HepG2 (cell line): ENCODE results near the gene DGUOK. TPM values are rescaled to one million over a fixed set of nuclear protein-coding genes. Genes with fewer than 3 reads are reported as not detected.
A peak's percentile ranks its signal among the peaks of the same experiment; 100 is the strongest.

Experiments used
- DNMT3B ChIP-seq: conservative IDR thresholded peaks from 2 replicates; pipeline ENCODE4 v1.6.1; 2016; ENCODE audit warnings: missing biosample characterization, control low read depth
- KDM5A ChIP-seq: fragments of 200-600 bp; sonication (generic); IDR thresholded peaks from 2 replicates; pipeline ENCODE4 v1.7.0; 2018; ENCODE audit warnings: antibody characterized with exemption, mild to moderate bottlenecking, low read length, borderline replicate concordance
- KLF15 ChIP-seq: sonication (generic); formaldehyde crosslinking; IDR thresholded peaks from 2 replicates; pipeline ENCODE4 v1.8.1; 2023; ENCODE audit warnings: borderline replicate concordance, mild to moderate bottlenecking, inconsistent platforms, missing genetic modification reagents, mixed read lengths
- MATR3 ChIP-seq: sonication (generic); formaldehyde crosslinking; IDR thresholded peaks from 2 replicates; pipeline ENCODE4 v1.4.0; 2020; ENCODE audit warnings: missing genetic modification reagents
- MIER2 ChIP-seq: IDR thresholded peaks from 2 replicates; pipeline ENCODE4 v1.6.1; 2016; ENCODE audit warnings: missing biosample characterization, missing genetic modification reagents
- RBM39 ChIP-seq: fragments of 200-400 bp; formaldehyde crosslinking; IDR thresholded peaks from one replicate; pipeline ENCODE4 v1.6.1; 2018; ENCODE audit warnings: antibody characterized with exemption, mild to moderate bottlenecking, low read depth, low read length; ENCODE audit not compliant: poor library complexity, severe bottlenecking
- REXO4 ChIP-seq: sonication (generic); formaldehyde crosslinking; IDR thresholded peaks from 2 replicates; pipeline ENCODE4 v1.8.0; 2022; ENCODE audit warnings: missing genetic modification reagents, mild to moderate bottlenecking, borderline replicate concordance
- SETDB1 ChIP-seq: sonication (generic); formaldehyde crosslinking; IDR thresholded peaks from 2 replicates; pipeline ENCODE4 v1.5.1; 2020; ENCODE audit warnings: missing genetic modification reagents, mild to moderate bottlenecking, borderline replicate concordance
- TOPORS ChIP-seq: sonication (generic); formaldehyde crosslinking; IDR thresholded peaks from 2 replicates; pipeline ENCODE4 v1.8.0; 2023; ENCODE audit warnings: mild to moderate bottlenecking, missing genetic modification reagents
- ZC3H4 ChIP-seq: sonication (generic); formaldehyde crosslinking; IDR thresholded peaks from 2 replicates; pipeline ENCODE4 v1.4.0; 2020; ENCODE audit warnings: missing genetic modification reagents, borderline replicate concordance
- ZFX ChIP-seq: sonication (generic); formaldehyde crosslinking; IDR thresholded peaks from 2 replicates; pipeline ENCODE4 v1.4.0; 2020; ENCODE audit warnings: mild to moderate bottlenecking, low read depth, missing genetic modification reagents, moderate library complexity
- ZNF256 ChIP-seq: sonication (generic); formaldehyde crosslinking; conservative IDR thresholded peaks from 2 replicates; pipeline ENCODE4 v1.4.0; 2020; ENCODE audit warnings: missing genetic modification reagents
- polyA plus RNA-seq, 8 experiments: library from polyadenylated mRNA; depleted of rRNA in 3 of 8; stranded (reverse) in 7 of 8; unstranded in 1 of 8; fragments of >200 nt; fragmentation: Illumina TruSeq in 4 of 8; extraction: Trizol in 4 of 8; gene quantifications; 2 replicates each; pipeline versions ENCODE4 v1.2.1 to v1.2.3, GENCODE V29; 2011 to 2016; ENCODE audit warnings: low read depth in 4 of 8, missing spikeins in 1 of 8, mixed read lengths in 1 of 8; ENCODE audit not compliant: insufficient read depth in 1 of 8
- total RNA-seq, 5 experiments: library from RNA; depleted of rRNA; stranded (reverse); fragments of >200 nt; fragmentation: Illumina TruSeq; extraction: Trizol; gene quantifications; 2 replicates each; pipeline ENCODE4 v1.2.3, GENCODE V29; 2016; ENCODE audit warnings: low read depth in 1 of 5
- TF ChIP-seq, protein P1 (sequence below): sonication (generic); formaldehyde crosslinking; IDR thresholded peaks from 2 replicates; pipeline ENCODE4 v1.4.0; 2020; ENCODE audit warnings: missing genetic modification reagents
- TF ChIP-seq, protein P2 (sequence below): sonication (generic); formaldehyde crosslinking; IDR thresholded peaks from 2 replicates; pipeline ENCODE4 v1.4.0; 2020; ENCODE audit warnings: missing genetic modification reagents
- TF ChIP-seq, protein P3 (sequence below): sonication (generic); formaldehyde crosslinking; IDR thresholded peaks from 2 replicates; pipeline ENCODE4 v1.4.0; 2020; ENCODE audit warnings: missing genetic modification reagents
- TF ChIP-seq, protein P4 (sequence below): sonication (generic); formaldehyde crosslinking; IDR thresholded peaks from 2 replicates; pipeline ENCODE4 v1.4.0; 2020; ENCODE audit warnings: missing genetic modification reagents; ENCODE audit errors: not compliant biosample characterization
- TF ChIP-seq, protein P5 (sequence below): sonication (generic); formaldehyde crosslinking; IDR thresholded peaks from 2 replicates; pipeline ENCODE4 v1.4.0; 2020; ENCODE audit warnings: missing genetic modification reagents, borderline replicate concordance

Gene DGUOK
- total and polyA plus RNA-seq, 2 of the 13 experiments (the other 11 are each of a cell fraction or from before 2014, with no cell fraction given), result 105 to 137 TPM

DNA sequence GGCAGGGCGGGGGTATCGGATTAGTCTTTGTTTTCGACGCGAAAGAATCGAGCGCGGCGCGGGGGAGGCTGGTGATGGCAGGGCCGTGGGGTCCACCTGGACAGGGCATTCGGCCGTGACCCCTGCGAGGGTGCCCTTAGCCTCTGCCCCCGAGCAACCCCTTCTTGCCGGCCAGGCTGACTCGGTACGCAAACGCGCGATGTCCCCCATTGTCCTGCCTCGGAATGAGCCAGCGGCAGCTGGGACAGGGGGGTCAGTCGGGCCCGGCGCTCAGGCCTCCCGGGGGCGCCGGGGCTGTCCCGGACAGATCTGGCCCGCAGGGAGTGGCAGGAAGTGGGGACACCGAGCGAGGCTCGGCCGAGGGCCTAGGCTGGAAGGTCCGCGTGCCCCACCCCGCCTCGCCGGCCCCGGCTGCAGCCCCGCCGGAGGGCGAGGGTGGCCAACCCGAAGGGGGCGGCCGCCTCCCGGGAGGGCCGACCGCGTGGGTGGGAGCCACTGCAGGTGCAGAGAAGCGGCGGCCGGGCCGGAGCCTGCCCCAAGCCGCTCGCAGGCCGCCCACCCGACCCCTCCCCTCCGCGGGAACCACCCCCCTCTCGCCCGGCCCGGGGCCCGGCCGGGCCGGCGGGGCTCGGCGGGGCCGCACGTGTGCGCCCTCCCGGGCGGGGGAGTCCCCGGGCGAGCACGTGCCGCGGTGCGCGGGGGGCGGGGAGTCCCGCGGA, 57.7 kb downstream of the DGUOK start, which contains the start of gene TET3 (continued):
- 0 out of 2 replicates have a peak, but pooled peaks have one; percentile 65 for TF ChIP-seq TOPORS (CRISPR knock-in tag)
- TF ChIP-seq ZNF256 (CRISPR knock-in tag), result no peak
- peak; percentile 84 for TF ChIP-seq ZFX (CRISPR knock-in tag)
- TF ChIP-seq KDM5A, result no peak; the same call in 1 of the 2 replicates
- peak; percentile 34; the same call in 1 of the 2 replicates for TF ChIP-seq KLF15 (CRISPR knock-in tag)
- no peak for TF ChIP-seq MATR3
- TF ChIP-seq, protein P1, sequence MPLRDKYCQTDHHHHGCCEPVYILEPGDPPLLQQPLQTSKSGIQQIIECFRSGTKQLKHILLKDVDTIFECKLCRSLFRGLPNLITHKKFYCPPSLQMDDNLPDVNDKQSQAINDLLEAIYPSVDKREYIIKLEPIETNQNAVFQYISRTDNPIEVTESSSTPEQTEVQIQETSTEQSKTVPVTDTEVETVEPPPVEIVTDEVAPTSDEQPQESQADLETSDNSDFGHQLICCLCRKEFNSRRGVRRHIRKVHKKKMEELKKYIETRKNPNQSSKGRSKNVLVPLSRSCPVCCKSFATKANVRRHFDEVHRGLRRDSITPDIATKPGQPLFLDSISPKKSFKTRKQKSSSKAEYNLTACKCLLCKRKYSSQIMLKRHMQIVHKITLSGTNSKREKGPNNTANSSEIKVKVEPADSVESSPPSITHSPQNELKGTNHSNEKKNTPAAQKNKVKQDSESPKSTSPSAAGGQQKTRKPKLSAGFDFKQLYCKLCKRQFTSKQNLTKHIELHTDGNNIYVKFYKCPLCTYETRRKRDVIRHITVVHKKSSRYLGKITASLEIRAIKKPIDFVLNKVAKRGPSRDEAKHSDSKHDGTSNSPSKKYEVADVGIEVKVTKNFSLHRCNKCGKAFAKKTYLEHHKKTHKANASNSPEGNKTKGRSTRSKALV (CRISPR knock-in tag), result 0 out of 2 replicates have a peak, but pooled peaks have one; percentile 41
- TF ChIP-seq, protein P2, sequence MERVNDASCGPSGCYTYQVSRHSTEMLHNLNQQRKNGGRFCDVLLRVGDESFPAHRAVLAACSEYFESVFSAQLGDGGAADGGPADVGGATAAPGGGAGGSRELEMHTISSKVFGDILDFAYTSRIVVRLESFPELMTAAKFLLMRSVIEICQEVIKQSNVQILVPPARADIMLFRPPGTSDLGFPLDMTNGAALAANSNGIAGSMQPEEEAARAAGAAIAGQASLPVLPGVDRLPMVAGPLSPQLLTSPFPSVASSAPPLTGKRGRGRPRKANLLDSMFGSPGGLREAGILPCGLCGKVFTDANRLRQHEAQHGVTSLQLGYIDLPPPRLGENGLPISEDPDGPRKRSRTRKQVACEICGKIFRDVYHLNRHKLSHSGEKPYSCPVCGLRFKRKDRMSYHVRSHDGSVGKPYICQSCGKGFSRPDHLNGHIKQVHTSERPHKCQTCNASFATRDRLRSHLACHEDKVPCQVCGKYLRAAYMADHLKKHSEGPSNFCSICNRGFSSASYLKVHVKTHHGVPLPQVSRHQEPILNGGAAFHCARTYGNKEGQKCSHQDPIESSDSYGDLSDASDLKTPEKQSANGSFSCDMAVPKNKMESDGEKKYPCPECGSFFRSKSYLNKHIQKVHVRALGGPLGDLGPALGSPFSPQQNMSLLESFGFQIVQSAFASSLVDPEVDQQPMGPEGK (CRISPR knock-in tag), result peak; percentile 73
- TF ChIP-seq, protein P3, sequence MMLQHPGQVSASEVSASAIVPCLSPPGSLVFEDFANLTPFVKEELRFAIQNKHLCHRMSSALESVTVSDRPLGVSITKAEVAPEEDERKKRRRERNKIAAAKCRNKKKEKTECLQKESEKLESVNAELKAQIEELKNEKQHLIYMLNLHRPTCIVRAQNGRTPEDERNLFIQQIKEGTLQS (CRISPR knock-in tag), result no peak
- no peak for TF ChIP-seq SETDB1 (CRISPR knock-in tag)
- peak; percentile 59; the same call in 1 of the 2 replicates for TF ChIP-seq REXO4 (CRISPR knock-in tag)
- no peak for TF ChIP-seq MIER2 (CRISPR knock-in tag)
- TF ChIP-seq, protein P4, sequence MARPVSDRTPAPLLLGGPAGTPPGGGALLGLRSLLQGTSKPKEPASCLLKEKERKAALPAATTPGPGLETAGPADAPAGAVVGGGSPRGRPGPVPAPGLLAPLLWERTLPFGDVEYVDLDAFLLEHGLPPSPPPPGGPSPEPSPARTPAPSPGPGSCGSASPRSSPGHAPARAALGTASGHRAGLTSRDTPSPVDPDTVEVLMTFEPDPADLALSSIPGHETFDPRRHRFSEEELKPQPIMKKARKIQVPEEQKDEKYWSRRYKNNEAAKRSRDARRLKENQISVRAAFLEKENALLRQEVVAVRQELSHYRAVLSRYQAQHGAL (CRISPR knock-in tag), result no peak
- TF ChIP-seq, protein P5, sequence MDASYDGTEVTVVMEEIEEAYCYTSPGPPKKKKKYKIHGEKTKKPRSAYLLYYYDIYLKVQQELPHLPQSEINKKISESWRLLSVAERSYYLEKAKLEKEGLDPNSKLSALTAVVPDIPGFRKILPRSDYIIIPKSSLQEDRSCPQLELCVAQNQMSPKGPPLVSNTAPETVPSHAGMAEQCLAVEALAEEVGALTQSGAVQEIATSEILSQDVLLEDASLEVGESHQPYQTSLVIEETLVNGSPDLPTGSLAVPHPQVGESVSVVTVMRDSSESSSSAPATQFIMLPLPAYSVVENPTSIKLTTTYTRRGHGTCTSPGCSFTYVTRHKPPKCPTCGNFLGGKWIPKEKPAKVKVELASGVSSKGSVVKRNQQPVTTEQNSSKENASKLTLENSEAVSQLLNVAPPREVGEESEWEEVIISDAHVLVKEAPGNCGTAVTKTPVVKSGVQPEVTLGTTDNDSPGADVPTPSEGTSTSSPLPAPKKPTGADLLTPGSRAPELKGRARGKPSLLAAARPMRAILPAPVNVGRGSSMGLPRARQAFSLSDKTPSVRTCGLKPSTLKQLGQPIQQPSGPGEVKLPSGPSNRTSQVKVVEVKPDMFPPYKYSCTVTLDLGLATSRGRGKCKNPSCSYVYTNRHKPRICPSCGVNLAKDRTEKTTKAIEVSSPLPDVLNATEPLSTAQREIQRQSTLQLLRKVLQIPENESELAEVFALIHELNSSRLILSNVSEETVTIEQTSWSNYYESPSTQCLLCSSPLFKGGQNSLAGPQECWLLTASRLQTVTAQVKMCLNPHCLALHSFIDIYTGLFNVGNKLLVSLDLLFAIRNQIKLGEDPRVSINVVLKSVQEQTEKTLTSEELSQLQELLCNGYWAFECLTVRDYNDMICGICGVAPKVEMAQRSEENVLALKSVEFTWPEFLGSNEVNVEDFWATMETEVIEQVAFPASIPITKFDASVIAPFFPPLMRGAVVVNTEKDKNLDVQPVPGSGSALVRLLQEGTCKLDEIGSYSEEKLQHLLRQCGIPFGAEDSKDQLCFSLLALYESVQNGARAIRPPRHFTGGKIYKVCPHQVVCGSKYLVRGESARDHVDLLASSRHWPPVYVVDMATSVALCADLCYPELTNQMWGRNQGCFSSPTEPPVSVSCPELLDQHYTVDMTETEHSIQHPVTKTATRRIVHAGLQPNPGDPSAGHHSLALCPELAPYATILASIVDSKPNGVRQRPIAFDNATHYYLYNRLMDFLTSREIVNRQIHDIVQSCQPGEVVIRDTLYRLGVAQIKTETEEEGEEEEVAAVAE (CRISPR knock-in tag), result no peak
- TF ChIP-seq ZC3H4, result peak; percentile 10; the same call in 1 of the 2 replicates
- peak; percentile 10 for TF ChIP-seq RBM39
- TF ChIP-seq DNMT3B (CRISPR knock-in tag), result no peak
